ENCODE data around the gene CDX1.

The CDX1 gene

DNA sequence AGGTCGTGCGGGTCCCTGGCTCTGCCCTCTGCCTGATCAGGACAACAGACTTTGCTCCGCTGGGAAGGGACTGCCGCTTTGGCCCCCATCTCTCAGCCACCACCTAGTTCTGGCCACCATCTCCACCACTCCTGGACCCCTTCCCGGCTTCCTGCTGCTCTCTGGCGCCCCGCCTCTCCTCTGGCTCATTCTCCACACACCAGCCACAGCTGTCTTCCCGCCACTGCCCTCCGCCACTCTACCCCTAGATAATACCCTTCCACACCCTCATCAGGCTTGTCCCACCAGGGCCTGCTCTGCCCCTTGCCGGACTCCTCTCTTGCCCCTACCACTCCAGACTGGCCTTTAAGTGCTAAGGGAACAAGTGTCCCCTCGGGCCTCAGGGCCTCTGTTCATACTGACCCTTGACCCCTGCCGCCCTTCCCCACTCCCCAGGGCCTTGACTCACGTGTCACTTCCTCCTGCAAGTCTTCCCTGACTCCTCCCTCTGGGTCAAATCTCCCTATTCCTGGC is 3.0 kb upstream of the CDX1 start:
- no peak for DNase-seq

GRCh38 chr5:150164211-150164980 is 2.2 kb upstream of the CDX1 start:
- no peak for DNase-seq

DNA sequence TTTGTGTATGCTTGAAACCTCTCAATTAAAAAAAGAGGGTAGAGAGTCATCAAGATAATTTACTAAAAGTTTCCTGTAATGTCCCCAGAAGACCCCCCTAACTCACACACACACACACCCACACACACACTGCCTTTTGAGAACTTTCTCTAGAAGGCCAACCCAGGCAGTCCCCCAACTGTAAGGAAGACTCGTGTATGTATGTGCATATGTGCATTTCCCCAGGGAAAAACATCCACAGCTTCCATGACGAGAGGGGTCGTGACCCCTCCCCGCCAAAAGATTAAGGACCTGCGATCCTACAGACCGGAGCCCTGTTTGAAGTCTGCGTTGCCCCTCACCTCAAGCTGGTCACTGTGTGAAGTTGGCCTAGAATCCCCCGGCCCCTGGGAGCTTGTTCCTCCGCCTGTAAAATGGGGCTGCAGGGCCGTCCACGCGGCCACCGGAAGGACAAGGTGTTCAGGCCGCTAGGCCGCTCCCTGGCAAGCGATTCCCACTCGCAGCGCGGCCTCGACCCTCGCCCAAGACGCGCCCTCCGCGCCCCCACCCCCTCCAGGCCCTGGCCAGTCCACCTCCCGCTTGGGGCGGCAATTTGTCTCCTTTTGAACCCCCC is 435 bp upstream of the CDX1 start:
- no peak for DNase-seq

DNA sequence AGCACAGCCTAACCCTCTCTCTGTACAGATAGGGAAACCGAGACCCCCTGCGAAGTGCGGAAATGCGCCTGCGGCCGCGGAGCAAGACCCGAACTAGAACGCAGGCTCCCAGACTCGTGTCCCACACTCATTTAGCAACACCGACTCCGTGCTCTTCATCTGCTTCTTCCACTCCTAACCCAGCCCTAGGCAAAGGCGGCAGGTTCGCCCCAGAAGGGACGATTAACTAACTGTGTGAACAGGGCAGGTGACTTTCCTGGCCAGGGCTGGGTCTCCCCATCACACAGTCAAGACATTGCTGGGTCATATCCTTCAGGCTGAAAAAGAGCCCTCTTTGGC is 903 bp downstream of the CDX1 start:
- DNase-seq, result no peak

- no peak for DNase-seq
Measured at GRCh38 chr5:150167908-150168307, 1.3 kb downstream of the CDX1 start.

GRCh38 chr5:150168864-150169263 is 2.3 kb downstream of the CDX1 start:
- DNase-seq, result no peak

DNA sequence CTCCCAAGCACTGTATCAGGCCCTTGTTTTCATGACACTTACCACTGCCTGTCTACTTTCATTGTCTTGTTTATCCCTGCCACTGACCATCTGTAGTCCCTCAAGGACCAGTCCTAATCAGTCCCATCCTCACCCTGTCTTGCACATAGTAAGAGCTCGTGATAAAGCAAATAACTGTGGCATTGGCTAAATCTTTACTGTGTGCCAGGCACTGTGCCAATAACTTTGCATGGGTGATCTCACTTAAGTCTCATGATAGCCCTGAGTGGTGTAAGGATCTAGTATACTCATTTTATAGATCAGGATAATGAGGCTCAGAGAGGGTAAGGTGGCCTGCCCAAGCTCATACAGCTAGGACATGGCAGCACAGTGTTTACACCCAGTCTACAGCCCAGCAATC is 5.6 kb downstream of the CDX1 start:
- DNase-seq, result peak; percentile 28

DNA sequence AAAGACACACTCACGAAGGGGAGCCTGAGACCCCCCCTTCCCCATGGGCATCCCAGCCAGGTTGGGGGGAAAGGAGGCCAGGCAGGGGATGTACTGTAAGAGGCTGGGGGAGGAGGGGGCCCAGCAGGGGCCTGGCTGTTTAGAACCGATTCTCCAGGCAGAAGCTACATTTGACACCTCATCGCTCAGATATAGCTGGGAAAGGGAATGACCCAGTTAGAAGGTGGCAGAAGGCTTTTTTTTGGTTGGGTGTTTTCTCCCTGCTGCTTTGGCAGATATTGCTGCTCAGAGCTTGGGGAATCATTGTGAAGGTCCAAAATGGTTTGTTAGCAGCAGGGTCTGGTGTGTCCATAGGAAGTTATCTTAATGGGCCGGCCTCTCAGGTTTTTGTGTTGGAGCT is 6.0 kb downstream of the CDX1 start:
- no peak for DNase-seq

DNA sequence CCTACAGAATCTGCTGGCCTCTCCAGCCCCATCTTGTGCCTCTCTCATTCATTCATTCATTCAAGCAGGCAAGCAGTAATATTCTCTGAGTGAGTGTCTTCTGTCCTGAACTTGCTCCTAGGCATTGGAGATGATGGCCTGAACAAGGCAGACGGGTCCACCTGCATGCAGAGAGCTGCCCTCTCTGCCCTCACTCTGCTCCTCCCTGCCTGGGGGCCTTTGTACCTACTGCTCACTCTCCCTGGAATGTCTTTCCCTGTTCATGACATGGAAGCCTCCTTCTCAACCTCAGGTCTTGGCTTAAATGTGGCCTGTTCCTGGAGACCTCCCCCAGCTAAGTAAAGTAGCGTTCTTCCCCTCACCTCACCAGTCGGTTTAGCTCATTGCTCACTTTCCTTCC is 6.6 kb downstream of the CDX1 start:
- no peak for DNase-seq

- no peak for DNase-seq
Measured at GRCh38 chr5:150174285-150174684, 7.7 kb downstream of the CDX1 start.

DNA sequence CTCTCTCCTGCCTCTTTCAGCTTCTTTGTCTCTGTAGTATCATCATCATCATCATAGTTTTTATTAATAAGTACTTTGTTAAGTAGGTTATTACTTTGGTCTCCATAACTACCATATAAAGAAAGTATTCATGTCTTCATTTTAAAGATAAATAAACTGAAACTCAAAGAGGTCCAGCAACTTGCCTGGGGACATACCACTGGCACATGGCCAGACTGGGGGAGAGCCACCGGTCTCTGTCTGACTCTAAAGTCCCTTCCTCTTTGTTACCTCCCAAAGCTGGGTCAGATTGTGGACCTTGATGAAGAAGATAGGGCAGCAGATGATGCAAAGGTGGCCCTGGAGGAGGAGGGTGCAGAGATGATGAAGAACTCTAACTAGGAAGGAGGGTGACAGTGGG is 8.5 kb downstream of the CDX1 start:
- DNase-seq, result no peak

GRCh38 chr5:150175536-150175935 is 9.0 kb downstream of the CDX1 start:
- DNase-seq, result peak; percentile 43

DNA sequence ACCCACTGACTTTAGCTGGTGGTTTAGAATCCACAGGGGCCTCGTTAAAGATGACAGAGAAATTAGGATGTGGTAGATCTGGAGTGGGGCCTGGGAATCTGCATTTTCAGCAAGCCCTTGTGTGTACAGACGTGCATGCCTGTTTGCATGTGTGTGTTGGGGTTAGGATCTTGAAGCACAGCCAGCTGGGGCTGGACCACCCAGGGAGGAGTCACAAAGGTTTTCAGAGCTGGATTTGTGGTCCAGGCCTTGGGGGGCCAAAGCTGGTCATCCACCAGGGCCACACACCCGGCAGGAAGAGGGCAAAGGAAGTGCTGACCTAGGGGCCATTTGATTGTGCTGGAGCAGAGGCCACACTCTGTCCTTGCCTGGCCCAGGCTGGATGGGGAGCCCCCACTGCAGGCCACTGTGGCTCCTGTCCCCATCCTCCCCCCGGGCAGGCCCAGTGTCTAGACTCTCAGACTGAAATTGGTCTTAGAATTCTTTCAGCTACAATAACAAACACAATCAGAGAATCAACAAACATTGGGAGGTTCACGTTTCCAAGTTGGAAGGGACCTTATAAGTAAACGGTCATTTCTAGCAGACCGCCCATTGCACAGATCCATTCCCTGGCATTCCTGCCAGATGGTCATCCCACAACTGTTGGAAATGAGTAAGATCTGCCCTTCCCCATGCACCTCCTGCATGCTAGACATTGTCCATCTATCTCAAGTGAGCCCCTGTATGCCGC is 10.3 kb downstream of the CDX1 start:
- no peak for DNase-seq

DNA sequence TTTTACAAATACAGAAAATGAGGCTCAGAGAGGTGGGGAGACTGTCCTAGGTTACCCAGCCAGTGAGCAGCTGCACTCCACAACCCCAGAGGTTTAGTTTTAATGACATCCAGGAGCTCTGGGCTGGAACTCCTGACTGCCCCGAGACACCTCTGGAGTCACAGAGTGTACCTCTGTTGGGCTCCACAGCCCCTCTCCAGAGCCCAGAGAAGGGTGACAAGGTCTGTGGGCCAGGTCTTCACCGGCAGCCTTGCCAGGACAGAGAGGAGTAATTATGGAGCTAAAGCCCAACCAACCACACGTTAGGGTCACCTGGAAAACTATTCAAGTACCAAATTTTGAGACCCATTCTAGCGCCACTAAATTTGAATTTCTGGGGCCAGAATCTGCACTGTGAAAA is 11.1 kb downstream of the CDX1 start:
- no peak for DNase-seq

- no peak for DNase-seq
Measured at GRCh38 chr5:150178262-150178661, 11.7 kb downstream of the CDX1 start.

DNA sequence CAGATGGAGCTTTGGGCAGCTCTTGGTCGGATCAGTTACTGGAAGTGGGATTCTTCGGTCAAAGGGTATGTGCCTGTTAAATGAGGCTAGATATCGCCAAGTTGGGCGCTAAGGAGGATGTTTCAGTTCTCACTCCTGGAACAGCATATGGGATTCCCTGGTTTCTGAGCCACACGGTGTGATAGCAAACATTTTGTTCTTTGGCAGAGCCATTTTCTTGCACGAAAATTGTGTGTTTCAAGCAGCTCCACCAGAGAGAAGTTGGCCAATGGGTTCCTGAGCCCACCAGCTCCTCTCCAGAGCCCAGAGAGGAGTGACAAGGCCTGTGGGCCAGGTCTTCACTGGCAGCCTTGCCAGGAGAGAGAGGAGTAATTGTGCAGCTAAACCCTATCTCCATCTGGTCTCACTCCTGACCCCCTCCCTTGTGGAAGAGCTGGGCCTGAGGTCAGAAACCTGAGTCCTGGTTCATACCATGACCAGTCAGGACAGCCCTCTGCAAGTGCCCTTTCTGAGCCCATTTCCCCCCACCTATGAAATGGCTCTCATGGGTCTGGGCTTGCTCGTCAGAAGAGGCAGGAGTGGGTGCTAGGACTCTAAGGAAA is 12.5 kb downstream of the CDX1 start:
- no peak for DNase-seq

DNA sequence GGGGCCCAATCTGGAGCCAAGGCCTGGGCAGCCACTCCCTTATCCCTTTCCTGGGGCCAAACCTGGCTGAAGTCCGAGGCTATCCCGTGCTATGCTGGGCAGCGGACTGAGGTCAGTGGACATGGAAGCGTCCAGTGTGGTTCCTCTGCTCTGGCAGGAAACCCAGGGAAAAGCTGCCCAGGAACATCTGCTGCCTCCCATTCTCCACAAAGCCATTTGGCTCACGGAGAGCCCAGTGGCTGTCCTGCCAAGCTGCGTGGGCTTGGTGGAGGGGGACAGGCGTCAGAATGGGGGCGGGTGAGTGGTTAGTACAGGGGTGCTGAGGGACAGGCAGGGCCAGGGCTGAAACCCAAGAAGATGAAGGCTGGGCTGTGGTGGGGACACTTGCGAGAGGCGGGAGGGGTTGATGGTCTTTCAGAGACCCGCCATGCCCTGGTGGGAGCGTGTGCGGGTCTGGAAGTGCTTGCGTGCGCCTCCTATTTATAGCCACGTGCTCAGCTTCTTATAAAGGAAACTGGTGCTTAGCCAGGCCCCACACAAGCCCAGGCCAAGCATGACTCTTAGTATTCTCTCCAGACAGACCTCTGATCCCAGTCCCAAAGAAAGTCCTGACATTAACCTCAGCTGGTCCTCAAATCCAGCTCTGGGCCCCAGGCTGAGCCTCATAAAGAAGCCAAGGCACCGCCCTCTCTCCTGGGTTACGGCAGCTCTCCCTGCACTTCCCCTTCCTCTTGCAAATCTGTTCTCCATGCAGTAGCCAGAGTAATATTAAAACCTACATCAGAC is 13.9 kb downstream of the CDX1 start:
- no peak for DNase-seq

DNA sequence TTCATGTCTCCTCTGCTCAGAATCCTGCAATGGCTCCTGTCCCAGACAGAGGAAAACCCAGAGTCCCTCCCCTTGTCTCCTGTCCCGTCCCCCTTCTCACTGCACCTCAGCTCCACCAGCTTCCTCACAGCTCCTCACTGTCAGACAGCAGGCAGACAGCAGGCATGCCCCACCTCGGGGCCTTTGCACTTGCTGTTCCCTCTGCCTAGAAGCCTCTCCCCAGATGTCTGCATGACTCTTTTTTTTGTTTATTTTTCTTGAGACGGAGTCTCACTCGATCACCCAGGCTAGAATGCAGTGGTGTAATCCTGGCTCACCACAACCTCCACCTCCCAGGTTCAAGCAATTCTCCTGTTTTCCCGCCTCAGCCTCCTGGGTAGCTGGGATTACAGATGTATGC is 14.4 kb downstream of the CDX1 start:
- DNase-seq, result peak; percentile 49

- no peak for DNase-seq
Measured at GRCh38 chr5:150181766-150182545, 15.4 kb downstream of the CDX1 start.

- no peak for DNase-seq
Measured at GRCh38 chr5:150182774-150183173, 16.2 kb downstream of the CDX1 start.

- DNase-seq, result no peak
Measured at GRCh38 chr5:150183436-150183835, 16.9 kb downstream of the CDX1 start.

DNA sequence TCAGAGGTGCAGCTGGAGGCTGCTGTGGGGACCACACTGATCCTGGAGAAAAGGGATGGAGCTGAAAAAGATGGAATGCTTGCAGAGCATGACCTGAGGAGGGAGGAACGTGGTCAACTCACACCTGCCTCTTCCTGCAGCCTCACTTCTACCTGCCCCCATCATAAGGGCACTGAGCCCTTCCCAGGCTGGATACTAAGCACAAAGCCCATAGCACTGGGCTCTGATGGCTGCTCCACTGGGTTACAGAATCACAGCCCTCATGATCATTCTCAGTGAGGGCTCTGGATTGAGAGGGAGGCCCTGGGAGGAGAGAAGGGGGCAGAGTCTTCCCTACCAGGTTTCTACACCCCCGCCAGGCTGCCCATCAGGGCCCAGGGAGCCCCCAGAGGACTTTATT is 17.4 kb downstream of the CDX1 start:
- DNase-seq, result no peak
